ENCODE data around the gene DTWD2.

DNA sequence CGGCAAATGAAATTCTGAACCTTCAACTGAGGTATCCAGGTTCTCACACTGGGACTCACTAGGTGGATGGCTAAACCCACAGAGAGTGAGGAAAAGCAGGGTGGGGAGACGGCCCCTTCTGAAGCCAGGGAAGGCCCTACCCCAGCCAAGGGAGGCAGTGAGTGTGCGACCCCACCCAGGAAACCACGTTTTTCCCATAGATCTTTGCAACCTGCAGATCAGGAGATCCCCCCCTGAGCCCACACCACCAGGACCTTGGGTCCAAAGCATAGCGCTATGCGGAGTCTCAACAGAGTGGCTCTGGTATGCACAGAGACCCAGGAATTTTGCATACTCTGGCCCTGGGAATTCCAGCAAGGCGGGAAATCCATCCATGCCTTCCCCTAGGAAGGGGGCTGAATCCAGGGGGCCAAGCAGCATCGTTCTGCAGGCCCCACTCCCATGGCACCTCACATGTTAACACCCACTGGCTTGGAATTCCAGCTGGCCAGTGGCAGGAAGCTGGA lies 19.9 kb downstream of the DTWD2 start:
- TF ChIP-seq ARNT (IDR thresholded peaks at IDR 0.05) (no peak), FOXA1 (IDR thresholded peaks at IDR 0.05) (no peak), BHLHE40 (IDR thresholded peaks at IDR 0.05; ENCODE audit: borderline replicate concordance) (no peak), FOXM1 (IDR thresholded peaks at IDR 0.05; ENCODE audit: borderline replicate concordance) (no peak), ELF4 (IDR thresholded peaks at IDR 0.05) (no peak), FOXK2 (IDR thresholded peaks at IDR 0.05) (no peak), ZNF384 (IDR thresholded peaks at IDR 0.05) (no peak), TARDBP (IDR thresholded peaks at IDR 0.05) (no peak), SP1 (IDR thresholded peaks at IDR 0.05) (no peak), CTBP1 (IDR thresholded peaks at IDR 0.05; ENCODE audit: borderline replicate concordance) (no peak), SUZ12 (IDR thresholded peaks at IDR 0.05) (no peak), LEF1 (IDR thresholded peaks at IDR 0.05; ENCODE audit: borderline replicate concordance) (no peak), HDGF (IDR thresholded peaks at IDR 0.05; ENCODE audit: borderline replicate concordance) (no peak)
- TF ChIP-seq, protein P1, sequence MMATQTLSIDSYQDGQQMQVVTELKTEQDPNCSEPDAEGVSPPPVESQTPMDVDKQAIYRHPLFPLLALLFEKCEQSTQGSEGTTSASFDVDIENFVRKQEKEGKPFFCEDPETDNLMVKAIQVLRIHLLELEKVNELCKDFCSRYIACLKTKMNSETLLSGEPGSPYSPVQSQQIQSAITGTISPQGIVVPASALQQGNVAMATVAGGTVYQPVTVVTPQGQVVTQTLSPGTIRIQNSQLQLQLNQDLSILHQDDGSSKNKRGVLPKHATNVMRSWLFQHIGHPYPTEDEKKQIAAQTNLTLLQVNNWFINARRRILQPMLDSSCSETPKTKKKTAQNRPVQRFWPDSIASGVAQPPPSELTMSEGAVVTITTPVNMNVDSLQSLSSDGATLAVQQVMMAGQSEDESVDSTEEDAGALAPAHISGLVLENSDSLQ (IDR thresholded peaks at IDR 0.05) = no peak

All from HEK293T (cell line).